Panc1 (cell line): Measurements from ENCODE around the gene RNF213. TPM values are rescaled to one million over a fixed set of nuclear protein-coding genes. Genes with fewer than 3 reads are reported as not detected.

Source experiments
- ATAC-seq: fragments of 200-7000 bp; cut with Tn5 transposase; 2 replicates; pipeline ENCODE4 v1.9.1; 2020; ENCODE audit warnings: mild to moderate bottlenecking, moderate library complexity
- BruUV-seq: library from RNA; stranded (reverse); fragments of 400-500 nt; replicated peaks from 2 replicates; lab custom pipeline; 2021; lab: Mats Ljungman, UMichigan
- CTCF ChIA-PET: fragments of 300-600 bp; sonication (Branson Sonifier 250); formaldehyde crosslinking; loops from one replicate; lab custom pipeline; 2022; ENCODE audit warnings: antibody characterized with exemption; lab: Charles Lee
- POLR2A ChIA-PET: fragments of 300-600 bp; sonication (Branson Sonifier 250); formaldehyde crosslinking; loops from one replicate; lab custom pipeline; 2022; ENCODE audit warnings: antibody characterized with exemption; lab: Charles Lee
- DNase-seq: peaks from one replicate; pipeline ENCODE4 v3.0.0-alpha.2; 2010; ENCODE audit warnings: low read depth, low spot score
- H3K27ac ChIP-seq: 2 replicates; pipeline ENCODE4 v1.5.1; 2011; ENCODE audit warnings: mild to moderate bottlenecking, low read length, inconsistent platforms
- H3K27me3 ChIP-seq: fragments of 200-500 bp; sonication (Bioruptor generic); 2 replicates; pipeline ENCODE4 v1.6.0; 2014; ENCODE audit warnings: low read length, inconsistent platforms; ENCODE audit not compliant: control insufficient read depth, insufficient read depth
- H3K36me3 ChIP-seq: fragments of 200-500 bp; sonication (Bioruptor generic); 2 replicates; pipeline ENCODE4 v1.5.1; 2014; ENCODE audit warnings: inconsistent platforms, mild to moderate bottlenecking, low read length, moderate library complexity; ENCODE audit not compliant: control insufficient read depth, insufficient read depth
- H3K4me1 ChIP-seq: 2 replicates; pipeline ENCODE4 v1.5.1; 2011; ENCODE audit warnings: inconsistent platforms, mild to moderate bottlenecking, low read length, moderate library complexity; ENCODE audit not compliant: control insufficient read depth, insufficient read depth
- H3K4me3 ChIP-seq, 2 experiments: 2 replicates each; pipeline ENCODE4 v1.5.1; 2011 to 2012; ENCODE audit warnings: low read depth in 2 of 2, low read length in 2 of 2, mild to moderate bottlenecking in 2 of 2, inconsistent platforms in 1 of 2, moderate library complexity in 1 of 2
- H3K9me3 ChIP-seq: fragments of 200-500 bp; sonication (Bioruptor generic); 2 replicates; pipeline ENCODE4 v1.5.1; 2014; ENCODE audit warnings: low read depth, mild to moderate bottlenecking, inconsistent platforms, low read length, moderate library complexity; ENCODE audit not compliant: control insufficient read depth, insufficient read depth
- CTCF ChIP-seq: fragments of 450-650 bp; IDR thresholded peaks from 2 replicates; pipeline ENCODE4 v1.5.1; 2017; ENCODE audit warnings: mild to moderate bottlenecking
- POLR2AphosphoS5 ChIP-seq: IDR thresholded peaks from 2 replicates; pipeline ENCODE4 v1.6.1; 2012; ENCODE audit warnings: mild to moderate bottlenecking, low read depth, low read length, moderate library complexity
- REST ChIP-seq, 2 experiments: IDR thresholded peaks; 2 replicates each; pipeline ENCODE4 v1.6.1; 2011 to 2012; ENCODE audit warnings: low read depth in 2 of 2, control low read depth in 1 of 2, low read length in 1 of 2, mild to moderate bottlenecking in 1 of 2, moderate library complexity in 1 of 2; ENCODE audit not compliant: insufficient read depth in 1 of 2
- SIN3A ChIP-seq: IDR thresholded peaks from 2 replicates; pipeline ENCODE4 v1.6.1; 2012; ENCODE audit warnings: low read depth, mild to moderate bottlenecking, low read length, moderate library complexity, borderline replicate concordance; ENCODE audit not compliant: insufficient read depth
- TCF7L2 ChIP-seq: IDR thresholded peaks from 2 replicates; pipeline ENCODE4 v1.6.1; 2011; ENCODE audit warnings: mild to moderate bottlenecking, low read depth, low read length, inconsistent platforms
- in situ Hi-C: cut with HindIII; loops from 2 replicates; pipeline ENCODE4 v1.10.0; 2016; ENCODE audit warnings: low sequenced_read_pairs, low pct_unique_long_range_greater_than_20kb
- intact Hi-C: fragments of 100-400 bp; cut with micrococcal nuclease; formaldehyde crosslinking; loops from one replicate; pipeline ENCODE4 v1.10.0; 2022; ENCODE audit not compliant: unreplicated experiment
- total RNA-seq: library from RNA; stranded (reverse); gene quantifications from one replicate; pipeline ENCODE4 v1.2.1, GENCODE V29; 2021; ENCODE audit not compliant: unreplicated experiment

RNF213 gene
- total RNA-seq, 1 experiment from 2014 or later = 230 TPM

- no peak for DNase-seq
- Histone ChIP-seq H3K27me3 (no peaks in the 10 kb centered on the region), H3K36me3 (peaks cover 14% of the 10 kb centered on the region), H3K9me3 (no peaks in the 10 kb centered on the region), H3K4me1 (peaks cover 7% of the 10 kb centered on the region; the same call in 1 of the 2 replicates), H3K27ac (no peak overlapping the region), H3K4me3 (no peak overlapping the region)
- in situ Hi-C loops = no loop called here
- intact Hi-C loops = no loop called here
- ATAC-seq = no peak
- TSS peak; percentile 44 for BruUV-seq
- POLR2A ChIA-PET = no interaction called here
- CTCF ChIA-PET = no interaction called here
- TF ChIP-seq TCF7L2 (no peak), SIN3A (no peak), CTCF (no peak), POLR2AphosphoS5 (no peak), REST (IDR thresholded peaks at IDR 0.05; ENCODE audit: insufficient read depth in 1 of 2, low read depth in 2 of 2, low read length in 1 of 2) (no peak)
Measured at GRCh38 chr17:80294210-80294609, 33.6 kb downstream of the RNF213 start.

GRCh38 chr17:80294653-80295052, 34.0 kb downstream of the RNF213 start:
- Histone ChIP-seq H3K36me3 (peaks cover 14% of the 10 kb centered on the region), H3K27me3 (no peaks in the 10 kb centered on the region), H3K4me3 (no peak overlapping the region), H3K27ac (no peak overlapping the region), H3K4me1 (peaks cover 7% of the 10 kb centered on the region; the same call in 1 of the 2 replicates), H3K9me3 (no peaks in the 10 kb centered on the region)
- ATAC-seq (no peak), DNase-seq (no peak)
- CTCF ChIA-PET = no interaction called here
- no TSS peak for BruUV-seq
- TF ChIP-seq REST (IDR thresholded peaks at IDR 0.05; ENCODE audit: insufficient read depth in 1 of 2, low read depth in 2 of 2, low read length in 1 of 2) = peak in 1 of 2 experiments; percentile 56; a peak in 1 of 4 replicates
- TF ChIP-seq POLR2AphosphoS5 = no peak
- in situ Hi-C loops (no loop called here), intact Hi-C loops (no loop called here)
- POLR2A ChIA-PET = no interaction called here
